Activated naive CD4-positive, alpha-beta T cell treated with anti-CD3 and anti-CD28 coated beads, Interleukin-2, amount 50 U/mL, for 72 hours (primary cell): Measurements from ENCODE around the gene TEPSIN. TPM values are rescaled to one million over a fixed set of nuclear protein-coding genes. Genes with fewer than 3 reads are reported as not detected.

Source experiments
- ATAC-seq, 2 donors: fragments of 150-1000 bp; cut with Tn5 transposase; 2 replicates each; pipeline ENCODE4 v1.10.0; 2021; ENCODE audit warnings: mild to moderate bottlenecking in 2 of 2, moderate library complexity in 2 of 2
- DNase-seq, 2 donors: peaks; one replicate each; pipeline ENCODE4 v3.0.0; 2021 to 2022; ENCODE audit warnings: low spot score in 2 of 2
- H3K27ac Mint-ChIP-seq, 2 donors: one replicate each; pipeline ENCODE4 v1.8.0; 2022; ENCODE audit warnings: mild to moderate bottlenecking in 2 of 2, mixed read lengths in 2 of 2
- H3K36me3 Mint-ChIP-seq, 2 donors: one replicate each; pipeline ENCODE4 v1.8.0; 2022; ENCODE audit warnings: mixed read lengths in 2 of 2
- H3K9me3 Mint-ChIP-seq, 2 donors: one replicate each; pipeline ENCODE4 v1.8.0; 2022; ENCODE audit warnings: mixed read lengths in 2 of 2
- total RNA-seq, 2 donors: library from RNA; stranded (reverse); gene quantifications; one replicate each; pipeline ENCODE4 v1.2.3, GENCODE V29; 2022

Gene TEPSIN
- total RNA-seq, 2 donors from 2014 or later = 23.2 to 38.7 TPM

- ATAC-seq (no peak), DNase-seq (no peak)
- Mint-ChIP-seq H3K36me3 (no peaks in the 10 kb centered on the region), H3K27ac (no peak overlapping the region), H3K9me3 (no peaks in the 10 kb centered on the region)
These were observed 59.6 kb downstream of the TEPSIN start for GRCh38 chr17:81179220-81179619.

Other genes with a start within 250 kb of the TEPSIN start
- gene CHMP6, start 247.2 kb downstream of the TEPSIN start, total RNA-seq = 10 to 100 TPM in 1 of 2 donors, 1 to 10 TPM in 1; 9.7 to 18.5 TPM
- 10 to 100 TPM in 1 of 2 donors, 1 to 10 TPM in 1; 6.2 to 13.2 TPM for gene BAIAP2, start 203.9 kb downstream of the TEPSIN start, total RNA-seq
- not detected for gene PVALEF, start 73.5 kb downstream of the TEPSIN start, total RNA-seq
- gene AATK, start 72.8 kb downstream of the TEPSIN start, total RNA-seq = under 1 TPM; 0.30 to 0.72 TPM
- gene CEP131, start 16.1 kb downstream of the TEPSIN start, total RNA-seq = 10 to 100 TPM; 10.0 to 14.6 TPM
- 10 to 100 TPM; 50.1 to 52.5 TPM for gene NDUFAF8, start 263 bp upstream of the TEPSIN start, total RNA-seq
- 10 to 100 TPM; 19.9 to 72.0 TPM for gene SLC38A10, start 56.3 kb upstream of the TEPSIN start, total RNA-seq
- under 1 TPM in 1 of 2 donors, not detected in 1; 0.16 TPM for gene BAHCC1, start 156.4 kb upstream of the TEPSIN start, total RNA-seq